H1 (cell line): Measurements from ENCODE around the gene OTOP1. TPM values are rescaled to one million over a fixed set of nuclear protein-coding genes. Genes with fewer than 3 reads are reported as not detected.

ENCODE experiments used
- BACH1 ChIP-seq: IDR thresholded peaks from 2 replicates; pipeline ENCODE4 v1.6.1; 2012; ENCODE audit warnings: low read length, improper control_type of control experiment
- CHD2 ChIP-seq: IDR thresholded peaks from 2 replicates; pipeline ENCODE4 v1.6.1; 2012; ENCODE audit warnings: low read length, improper control_type of control experiment
- HDAC2 ChIP-seq, 2 experiments: fragments of 300-600 bp in 1 of 2; sonication (generic) in 1 of 2; IDR thresholded peaks; 2 replicates each; pipeline ENCODE4 v1.6.1; 2011 to 2012; ENCODE audit warnings: low read depth in 2 of 2, low read length in 2 of 2, mild to moderate bottlenecking in 2 of 2, moderate library complexity in 2 of 2, borderline replicate concordance in 1 of 2, inconsistent platforms in 1 of 2
- NANOG ChIP-seq: IDR thresholded peaks from 2 replicates; pipeline ENCODE4 v1.6.1; 2011; ENCODE audit warnings: low read length, low read depth, mild to moderate bottlenecking, inconsistent platforms; ENCODE audit not compliant: insufficient read depth, poor library complexity, severe bottlenecking
- YY1 ChIP-seq: IDR thresholded peaks from 2 replicates; pipeline ENCODE4 v1.6.1; 2011; ENCODE audit warnings: low read depth, mild to moderate bottlenecking, low read length
- ZNF274 ChIP-seq: IDR thresholded peaks from 2 replicates; pipeline ENCODE4 v1.7.0; 2012; ENCODE audit warnings: low read length, borderline replicate concordance; ENCODE audit errors: extremely low read depth
- polyA plus RNA-seq, 7 experiments: library from polyadenylated mRNA; depleted of rRNA in 3 of 7; stranded (reverse) in 5 of 7; unstranded in 2 of 7; fragments of >200 nt in 5 of 7; fragments of 200-250 nt in 2 of 7; gene quantifications; 1 replicate in 5 of 7; 2 replicates in 1 of 7; 4 replicates in 1 of 7; pipeline versions ENCODE4 v1.2.1 to v1.2.3, GENCODE V29; 2011 to 2013; ENCODE audit warnings: missing spikeins in 2 of 7, mixed read lengths in 2 of 7
- total RNA-seq: library from RNA; stranded (reverse); fragmentation: NEBNext Ultra II Directional; extraction: Animal tissue kit (Norgen Biotek cat#: 25700); gene quantifications from 2 replicates; pipeline ENCODE4 v1.2.1, GENCODE V29; 2021

OTOP1 gene
- total and polyA plus RNA-seq, 2 of the 8 experiments (the other 6 are each of a cell fraction or from before 2014, with no cell fraction given): not detected

- TF ChIP-seq BACH1 (no peak), ZNF274 (no peak), NANOG (no peak), HDAC2 (IDR thresholded peaks at IDR 0.05; ENCODE audit: borderline replicate concordance in 1 of 2, low read depth in 2 of 2, low read length in 2 of 2) (no peak), YY1 (no peak), CHD2 (no peak)
These were observed 22.1 kb upstream of the OTOP1 start (continued) for GRCh38 chr4:4248885-4249203.
